GOT3 (cell line): ENCODE data around the gene SHISA8.
"Not testable (repeated sequence)": the region's sequence is repeated elsewhere in the genome, so short reads cannot be mapped to it uniquely, and the experiment has no call there.

Source experiments
- DNase-seq: peaks from one replicate; lab custom pipeline; 2025; ENCODE audit warnings: mixed read lengths; lab: John Stamatoyannopoulos, UW

SHISA8 gene

DNA sequence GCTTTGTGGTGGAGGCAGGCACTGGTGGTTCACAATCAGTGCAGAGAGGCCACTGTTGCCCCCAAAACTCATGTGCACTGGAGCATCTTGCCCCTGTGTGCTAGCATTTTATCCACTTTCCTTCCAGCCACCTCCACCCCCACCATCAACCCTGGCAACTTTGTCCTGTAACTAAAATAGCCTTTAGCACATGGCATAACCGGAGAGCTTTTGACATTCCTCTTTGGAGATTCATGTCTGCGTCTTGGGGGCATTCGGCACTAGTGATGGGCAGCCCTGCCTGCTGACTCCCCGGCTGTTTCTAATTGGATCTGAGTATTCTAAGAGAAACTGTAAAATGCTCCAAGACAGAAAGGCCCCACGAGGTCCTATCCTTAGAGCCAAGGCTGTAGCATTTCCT, 15.8 kb downstream of the SHISA8 start:
- no peak for DNase-seq

DNA sequence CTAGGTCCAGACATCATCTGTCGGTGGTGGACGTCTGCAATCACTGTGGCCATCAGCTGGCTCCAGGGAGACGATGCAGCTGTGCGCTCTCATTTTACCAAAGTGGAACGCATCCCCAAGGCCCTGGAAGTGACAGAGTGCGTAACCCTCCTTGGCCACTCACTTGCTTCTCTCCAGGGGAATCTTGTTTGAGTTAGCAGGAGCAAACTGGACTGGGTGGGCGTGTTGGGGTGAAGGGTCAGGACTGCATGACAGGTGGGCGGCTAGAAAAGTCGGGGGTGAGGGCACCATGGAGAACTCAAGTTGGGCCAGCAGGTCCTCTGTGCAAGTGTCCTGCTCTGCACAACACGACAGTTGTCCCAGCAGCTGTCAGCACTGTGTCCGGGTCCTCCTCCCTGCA, 16.2 kb downstream of the SHISA8 start:
- no peak for DNase-seq

DNA sequence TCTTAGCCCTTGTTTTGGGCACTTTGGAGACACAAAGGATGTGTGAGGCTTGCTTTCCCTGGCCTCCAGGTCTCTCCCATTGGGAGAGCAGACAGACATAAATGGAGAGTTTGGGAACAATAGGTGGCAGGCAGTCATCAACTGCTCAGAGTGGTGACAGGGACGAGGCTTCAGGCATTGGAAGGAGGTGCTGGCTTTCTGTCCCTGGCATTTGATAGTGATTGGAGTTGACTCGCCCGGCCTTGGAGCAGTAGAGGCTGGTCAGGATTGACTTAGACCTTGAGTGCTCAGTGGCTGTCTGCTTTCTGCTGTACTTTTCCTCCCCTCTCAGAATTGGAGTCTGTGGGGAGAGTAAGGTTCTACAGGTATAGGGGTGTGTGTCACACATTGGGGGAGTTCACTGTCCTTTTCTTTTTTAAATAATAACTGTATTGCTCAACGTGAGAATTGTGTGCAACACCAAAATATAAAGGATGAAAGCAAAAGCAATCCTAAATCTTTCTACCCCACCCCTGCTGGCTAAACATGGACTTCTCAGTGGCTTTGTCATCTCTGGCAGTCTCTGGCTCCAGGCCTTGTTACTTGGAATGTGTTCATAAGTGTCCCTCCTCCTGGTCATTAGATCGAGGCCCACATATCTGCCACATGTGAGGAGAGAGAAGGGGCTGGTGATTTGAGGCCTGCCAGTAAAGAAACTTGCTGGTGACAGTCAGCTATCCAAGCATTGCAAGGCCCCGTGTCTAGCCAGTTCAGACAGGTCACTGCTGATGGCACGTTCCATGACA, 21.1 kb downstream of the SHISA8 start:
- no peak for DNase-seq

DNA sequence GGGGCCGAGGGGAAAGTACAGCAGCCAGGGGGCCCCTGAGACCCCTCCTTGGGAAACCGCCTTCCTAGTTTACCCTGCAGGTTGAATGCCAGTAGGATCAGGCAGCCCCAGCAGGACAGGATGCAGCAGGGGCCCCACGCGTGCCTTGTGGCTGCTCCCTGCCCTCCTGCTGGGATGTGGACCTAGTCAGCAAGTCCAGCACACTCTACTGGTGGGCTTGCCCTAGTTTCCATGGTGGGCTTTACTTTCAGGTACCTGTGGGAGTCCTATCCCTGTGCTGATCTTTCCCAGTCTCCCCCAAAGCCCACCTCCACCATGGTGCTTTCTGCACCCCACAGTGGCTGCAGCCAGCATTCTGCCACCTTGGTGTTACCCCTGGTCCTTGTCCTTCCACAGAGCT, 22.2 kb downstream of the SHISA8 start:
- no peak for DNase-seq

DNA sequence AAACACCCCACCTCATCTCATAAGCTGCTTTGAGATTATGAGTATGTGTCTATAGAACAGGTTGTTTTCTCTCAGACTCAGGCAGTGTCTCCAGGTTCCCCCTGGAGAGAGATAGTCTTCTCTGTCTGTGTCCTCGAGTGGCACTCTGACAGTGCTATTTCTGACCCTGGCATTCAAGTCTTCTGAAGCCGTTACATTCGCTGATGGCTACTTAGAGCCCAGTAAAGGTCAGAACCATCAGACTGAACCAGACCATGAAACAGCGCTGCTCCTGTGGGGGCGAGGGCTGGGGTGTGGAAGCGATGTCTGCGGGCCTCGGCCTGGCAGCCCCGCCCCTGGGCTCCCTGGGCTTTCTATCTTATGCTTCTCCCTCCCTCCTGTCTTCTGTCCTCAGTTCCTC, 23.5 kb downstream of the SHISA8 start:
- DNase-seq, result no peak

DNA sequence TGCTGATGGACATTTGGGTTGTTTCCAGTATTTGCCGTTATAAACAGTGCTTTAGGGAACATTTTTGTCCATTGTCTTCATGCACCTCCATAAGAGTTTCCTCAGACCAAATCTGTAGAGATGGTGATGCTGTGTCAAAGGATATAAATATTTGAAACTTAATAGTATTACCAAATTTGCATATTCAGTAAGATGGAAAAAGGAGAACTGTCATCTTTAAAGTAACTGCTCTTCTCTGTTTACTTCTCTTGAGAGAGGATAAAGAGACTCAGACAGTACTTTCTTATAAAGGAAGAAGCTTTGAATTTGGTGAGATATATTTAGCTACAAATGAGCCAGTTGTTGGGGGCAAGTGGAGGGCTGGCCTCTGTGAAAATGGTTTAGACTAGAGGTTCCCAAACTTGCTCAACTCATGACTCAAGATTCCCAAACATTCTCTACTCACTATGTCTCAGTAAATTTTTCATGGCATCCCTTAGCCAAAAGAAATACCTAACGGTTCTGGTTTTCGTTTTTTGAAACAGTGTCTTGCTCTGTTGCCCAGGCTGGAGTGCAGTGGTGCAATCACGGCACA, 26.2 kb downstream of the SHISA8 start:
- DNase-seq, result no peak

DNA sequence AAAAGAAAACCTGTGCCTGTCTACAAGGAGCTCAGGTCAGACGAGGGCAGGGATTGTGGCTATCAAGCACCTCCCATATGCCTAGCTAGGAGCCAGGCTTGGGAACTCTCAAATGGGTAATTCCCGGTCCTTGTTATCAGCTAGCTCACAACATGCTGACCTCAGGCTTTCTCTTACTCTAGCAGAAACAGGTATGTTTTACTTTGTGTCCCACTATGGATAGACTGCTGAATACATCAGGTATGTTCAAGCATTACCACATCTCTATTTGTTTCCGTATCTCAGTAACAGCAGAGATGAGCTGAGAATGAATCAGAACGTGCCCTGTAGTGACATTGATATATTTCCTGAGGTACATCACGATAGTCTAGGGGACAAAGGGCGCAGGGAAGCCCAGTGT, 29.4 kb downstream of the SHISA8 start:
- no peak for DNase-seq

DNA sequence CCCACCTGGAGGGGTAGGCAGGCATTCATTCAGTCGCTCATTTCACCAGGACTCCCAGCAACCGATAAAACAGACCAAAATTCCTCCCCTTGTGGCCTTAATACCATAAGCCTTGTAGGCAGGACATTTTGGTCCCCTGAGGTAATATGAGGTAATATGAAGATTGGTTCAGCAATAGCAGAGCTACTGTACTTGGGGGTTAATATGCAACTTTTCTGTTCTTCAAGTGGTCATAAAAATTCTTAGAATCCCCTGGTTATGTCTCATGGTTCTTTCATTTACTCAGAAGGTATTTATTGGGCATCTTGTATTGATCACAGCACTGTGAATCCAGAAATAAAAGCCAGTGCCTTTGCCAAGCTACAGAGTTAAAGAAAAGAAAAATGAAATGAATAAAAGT, 29.8 kb downstream of the SHISA8 start:
- DNase-seq, result no peak

DNA sequence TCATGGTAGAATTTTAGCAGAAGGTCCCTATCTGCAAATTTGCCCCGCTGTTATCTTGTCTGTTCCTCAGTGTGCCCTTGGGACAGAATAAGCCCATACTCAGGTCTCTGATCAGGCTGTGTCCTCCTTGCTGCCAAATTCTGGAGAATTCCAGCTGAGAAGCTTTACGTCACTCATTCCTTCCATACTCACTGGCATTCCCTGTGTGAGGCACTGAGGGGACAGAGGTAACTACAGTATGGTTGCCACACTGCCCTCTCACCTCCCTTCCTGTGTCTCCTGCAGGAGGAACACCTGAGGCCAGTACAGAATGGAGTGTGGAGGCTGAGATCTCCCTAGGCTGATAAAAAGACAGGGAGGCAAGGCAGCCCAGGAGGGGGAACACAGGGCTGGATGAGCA, 31.5 kb downstream of the SHISA8 start:
- DNase-seq, result no peak

DNA sequence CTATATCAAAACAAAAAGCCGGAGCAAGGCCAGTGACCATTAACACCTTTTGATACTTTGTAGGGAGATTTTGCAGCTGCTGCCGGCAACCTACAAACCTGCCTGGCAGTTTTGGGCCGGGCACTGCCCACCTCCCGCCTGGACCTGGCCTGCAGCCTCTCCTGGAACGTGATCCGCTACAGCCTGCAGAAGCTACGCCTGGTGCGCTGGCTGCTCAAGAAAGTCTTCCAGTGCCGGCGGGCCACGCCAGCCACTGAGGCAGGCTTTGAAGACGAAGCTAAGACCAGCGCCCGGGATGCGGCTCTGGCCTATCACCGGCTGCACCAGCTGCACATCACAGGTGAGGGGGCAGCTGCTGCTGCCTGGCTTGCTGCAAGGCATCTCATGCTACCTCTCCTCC, 34.2 kb downstream of the SHISA8 start:
- DNase-seq, result no peak

DNA sequence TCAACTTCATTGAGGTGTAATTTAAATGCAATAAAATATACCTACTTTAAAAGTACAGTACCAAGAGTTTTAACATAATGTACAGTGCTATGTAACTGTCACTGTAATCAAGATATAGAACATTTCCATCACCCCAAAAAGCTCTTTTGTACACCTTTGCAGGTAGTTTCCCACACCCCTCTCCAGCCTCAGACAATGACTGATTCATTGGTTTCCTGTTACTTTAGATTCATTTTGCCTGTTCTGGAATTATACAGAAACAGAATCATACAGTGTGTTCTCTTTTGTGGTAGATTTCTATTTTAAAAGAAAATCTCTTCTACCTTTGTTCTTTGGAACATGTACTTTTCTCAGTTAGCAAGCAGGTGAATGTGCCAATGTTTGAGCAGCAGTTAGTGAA, 38.2 kb downstream of the SHISA8 start:
- no peak for DNase-seq

DNA sequence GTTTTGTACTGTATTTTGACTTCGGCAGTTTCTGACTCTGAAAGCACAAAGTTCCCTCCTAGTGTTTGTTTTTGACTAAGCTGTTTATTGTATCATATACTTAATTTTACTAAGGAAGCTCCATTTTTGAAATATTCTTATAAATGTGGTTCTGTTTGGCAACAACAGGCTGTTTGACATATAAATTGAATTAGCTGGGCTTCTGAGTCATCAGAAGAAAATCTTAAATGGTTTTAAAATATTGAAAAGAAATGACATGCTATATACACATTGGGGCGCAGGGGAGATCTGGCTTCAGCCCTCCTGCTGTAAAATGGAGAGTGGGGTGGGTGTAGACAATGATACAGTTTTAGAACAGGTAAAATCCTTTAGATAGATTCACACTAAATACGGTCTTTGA, 38.6 kb downstream of the SHISA8 start:
- DNase-seq, result no peak

DNA sequence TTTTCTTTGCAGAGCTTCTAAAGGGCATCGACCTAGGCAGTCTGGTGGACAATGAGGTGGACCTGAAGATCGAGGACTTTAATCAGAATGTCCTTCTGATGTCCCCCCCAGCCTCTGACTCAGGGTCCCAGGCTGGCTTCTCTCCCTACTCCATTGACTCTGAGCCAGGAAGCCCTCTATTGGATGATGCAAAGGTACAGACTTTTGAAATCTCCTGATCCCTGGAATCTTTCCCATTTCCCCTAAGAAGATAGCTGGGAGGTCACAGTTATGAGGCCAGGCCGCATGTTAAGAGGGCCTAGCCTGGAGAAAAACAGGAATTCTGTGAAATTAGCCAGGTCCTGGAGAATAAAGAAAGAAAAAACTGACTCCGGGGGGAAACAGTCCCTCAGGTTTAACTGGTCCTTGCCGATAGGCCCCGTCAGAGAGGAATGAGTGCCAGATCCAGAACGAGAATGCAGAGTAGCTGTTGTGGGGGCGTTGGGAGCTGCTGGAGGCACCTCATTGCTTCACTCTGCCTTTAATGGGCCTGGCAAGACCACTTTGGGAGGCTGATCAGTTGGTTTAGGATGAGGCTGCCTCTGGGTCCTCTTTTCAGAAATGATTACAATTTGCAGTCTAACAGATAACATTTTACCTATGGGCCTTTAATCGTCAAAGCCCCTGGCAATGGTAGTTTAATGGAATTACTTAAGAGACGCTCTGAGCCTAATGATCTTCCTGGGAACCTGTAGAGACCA, 39.2 kb downstream of the SHISA8 start:
- DNase-seq, result no peak

DNA sequence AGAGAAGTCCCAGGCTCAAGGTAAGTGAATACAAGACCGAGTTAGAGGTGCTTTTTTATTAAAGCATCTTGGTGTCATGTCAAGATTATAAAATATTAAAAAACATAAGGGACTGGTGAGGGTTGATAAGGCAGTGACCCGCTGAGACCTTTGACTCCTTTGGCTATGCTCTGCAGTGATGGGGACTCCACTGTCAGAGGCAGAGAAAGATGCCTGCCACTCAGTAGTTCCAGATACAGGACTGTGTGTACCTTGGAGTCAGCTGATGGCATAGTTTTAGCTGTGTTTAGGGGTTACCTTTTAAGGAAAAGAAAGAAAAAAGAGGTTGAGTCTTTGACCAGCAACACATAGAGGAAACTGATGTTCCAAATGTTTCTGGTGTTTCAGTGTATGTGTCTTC, 40.8 kb downstream of the SHISA8 start:
- no peak for DNase-seq

DNA sequence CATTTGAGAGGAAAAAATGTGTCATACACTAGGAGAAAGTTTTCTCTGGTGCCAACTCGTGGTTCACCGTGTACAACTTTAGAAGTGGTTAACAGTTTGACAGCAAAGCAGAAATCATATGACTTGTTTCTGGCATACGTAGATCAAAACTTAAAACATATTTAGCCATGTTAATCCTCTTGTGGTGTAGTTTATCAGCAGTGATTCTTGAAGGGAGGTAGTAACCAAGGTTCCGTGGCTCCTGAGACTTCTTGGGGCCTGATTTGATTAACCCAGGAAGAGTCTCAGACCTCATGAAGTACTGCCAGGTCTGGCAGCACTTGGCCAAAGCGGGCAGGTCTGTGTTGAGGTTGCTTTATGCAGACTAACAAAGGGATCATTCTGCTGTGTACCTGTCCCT, 41.5 kb downstream of the SHISA8 start:
- no peak for DNase-seq

DNA sequence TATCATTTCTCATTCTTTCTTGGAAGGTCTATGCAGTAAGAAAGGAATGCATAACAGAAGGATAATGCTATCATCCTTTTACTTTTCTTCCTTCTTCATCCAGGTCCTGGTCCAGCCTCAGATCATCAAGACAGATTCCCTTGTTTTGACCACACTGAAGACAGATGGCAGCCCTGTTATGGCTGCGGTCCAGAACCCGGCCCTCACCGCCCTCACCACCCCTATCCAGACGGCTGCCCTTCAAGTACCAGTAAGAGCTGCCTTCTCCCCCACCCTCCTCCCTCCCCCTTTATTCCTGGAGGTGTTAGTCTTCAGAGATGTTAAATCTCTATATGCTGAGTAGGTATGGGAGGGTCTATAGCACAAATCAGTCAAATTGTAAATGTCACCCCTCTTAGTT, 44.1 kb downstream of the SHISA8 start:
- DNase-seq, result no peak

DNA sequence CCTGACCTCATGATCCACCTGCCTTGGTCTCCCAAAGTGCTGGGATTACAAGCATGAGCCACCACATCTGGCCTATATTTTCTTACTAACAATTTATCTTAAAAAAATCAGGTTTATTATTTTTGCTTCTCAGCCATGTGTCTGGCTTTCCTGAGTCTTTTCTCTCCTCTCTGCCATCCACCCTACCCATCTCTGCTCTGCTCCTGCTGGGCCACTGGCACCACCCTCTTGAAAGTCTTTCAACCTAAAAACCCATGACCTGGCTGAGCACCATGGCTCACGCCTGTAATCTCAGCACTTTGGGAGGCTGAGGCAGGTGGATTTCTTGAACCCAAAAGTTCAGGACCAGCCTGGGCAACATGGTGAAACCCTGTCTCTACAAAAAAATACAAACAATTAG, 44.8 kb downstream of the SHISA8 start:
- DNase-seq, result not testable (repeated sequence)

DNA sequence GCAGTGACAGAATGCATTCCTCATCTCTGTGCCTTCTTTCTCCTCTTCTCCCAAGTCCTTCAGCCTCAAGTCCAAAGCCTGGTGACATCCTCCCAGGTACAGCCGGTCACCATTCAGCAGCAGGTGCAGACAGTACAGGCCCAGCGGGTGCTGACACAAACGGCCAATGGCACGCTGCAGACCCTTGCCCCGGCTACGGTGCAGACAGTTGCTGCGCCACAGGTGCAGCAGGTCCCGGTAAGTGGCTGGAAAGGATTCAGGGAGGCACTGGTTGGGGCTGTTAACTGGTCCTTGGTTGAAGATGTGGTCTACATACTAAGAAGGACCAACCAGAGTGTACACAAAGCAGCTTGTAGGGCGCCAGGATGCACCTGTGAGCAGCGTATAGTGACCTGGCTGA, 46.3 kb downstream of the SHISA8 start:
- no peak for DNase-seq

DNA sequence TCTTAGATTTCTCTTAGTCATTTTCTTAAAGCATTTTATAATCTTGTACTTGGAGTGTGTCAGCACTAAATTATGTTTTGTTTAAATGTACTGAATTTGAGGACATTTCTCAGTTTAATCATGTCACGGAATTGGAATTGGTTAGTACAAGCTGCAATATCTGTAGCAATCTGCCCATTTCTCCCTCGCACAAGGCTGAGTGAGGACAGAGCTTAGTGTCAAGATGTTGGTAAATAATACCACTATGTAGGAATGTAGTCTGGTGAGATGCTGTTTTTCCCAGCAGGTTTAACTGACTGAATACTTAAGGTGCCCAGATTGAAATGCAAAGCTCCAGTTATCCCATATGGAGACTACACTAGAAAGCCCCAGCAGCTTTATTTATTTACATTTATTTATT, 51.4 kb downstream of the SHISA8 start:
- no peak for DNase-seq

DNA sequence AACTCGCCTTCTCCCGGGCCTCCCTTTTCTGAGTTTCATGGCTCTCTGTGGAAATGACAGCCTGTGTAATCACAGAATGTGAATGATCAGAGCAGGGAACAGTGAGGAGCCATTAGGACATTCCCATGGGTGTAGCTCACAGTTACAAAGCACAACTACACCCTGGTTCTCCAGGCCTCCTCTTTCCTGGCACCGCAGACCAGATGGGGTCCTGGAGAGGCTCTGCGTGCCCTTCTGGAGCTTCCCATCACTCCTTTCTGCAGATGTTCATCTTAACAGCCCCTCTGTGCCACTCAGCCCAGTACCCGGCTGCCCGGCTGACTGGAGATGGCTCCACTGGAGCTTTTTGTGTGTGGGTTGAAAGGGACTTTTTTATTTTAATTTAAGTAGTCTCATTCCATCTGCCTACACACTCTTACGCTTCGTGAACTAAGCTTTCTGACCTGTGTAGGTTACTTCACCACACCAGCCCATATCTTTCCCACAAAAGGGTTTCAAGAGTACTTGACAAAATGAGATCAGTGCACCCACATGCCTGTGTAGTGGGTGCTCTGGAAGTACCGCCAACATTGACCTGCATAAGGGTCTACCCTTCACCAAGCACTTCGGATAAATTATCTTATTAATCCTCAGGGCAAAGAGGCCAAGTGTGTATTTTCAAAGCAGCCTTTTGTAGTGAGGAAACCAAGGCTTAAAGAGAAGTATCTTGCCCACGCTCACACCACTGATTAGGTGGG, 52.2 kb downstream of the SHISA8 start:
- no peak for DNase-seq

DNA sequence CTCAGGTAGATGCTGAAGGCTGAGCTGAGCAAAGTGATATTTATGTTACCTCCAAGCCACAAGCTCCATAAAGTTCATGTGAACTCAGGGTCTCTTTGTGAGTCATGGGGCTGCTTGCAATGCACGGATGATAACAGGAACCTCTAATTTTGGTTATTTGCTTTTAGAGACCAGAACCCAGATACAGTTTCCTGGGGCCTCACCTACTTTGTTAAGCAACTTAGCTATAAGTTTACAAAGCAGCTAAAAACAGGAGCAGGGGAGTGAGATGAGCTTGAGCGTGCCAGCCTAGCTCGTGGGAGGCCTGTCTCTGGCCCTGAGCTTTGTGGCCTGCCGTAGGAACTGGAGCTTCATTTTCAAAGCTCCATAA, 52.7 kb downstream of the SHISA8 start:
- no peak for DNase-seq
